Measurements from ENCODE around the gene MICAL2.
A peak's percentile ranks its signal among the peaks of the same experiment; 100 is the strongest.
"Not testable (repeated sequence)": the region's sequence is repeated elsewhere in the genome, so short reads cannot be mapped to it uniquely, and the experiment has no call there.

The MICAL2 gene

GRCh38 chr11:12139144-12139881 lies 28.9 kb downstream of the MICAL2 start:
- Histone ChIP-seq H3K27ac (no peak overlapping the region), H3K27me3 (no peaks in the 10 kb centered on the region), H3K4me1 (peaks cover 35% of the 10 kb centered on the region), H3K9ac (no peak overlapping the region), H4K20me1 (no peaks in the 10 kb centered on the region), H3K4me2 (no peak overlapping the region), H3K4me3 (no peak overlapping the region), H3K36me3 (no peaks in the 10 kb centered on the region), H3K9me3 (no peaks in the 10 kb centered on the region)
- no peak for TF ChIP-seq Cebpa-rat (IDR thresholded peaks at IDR 0.05)

DNA sequence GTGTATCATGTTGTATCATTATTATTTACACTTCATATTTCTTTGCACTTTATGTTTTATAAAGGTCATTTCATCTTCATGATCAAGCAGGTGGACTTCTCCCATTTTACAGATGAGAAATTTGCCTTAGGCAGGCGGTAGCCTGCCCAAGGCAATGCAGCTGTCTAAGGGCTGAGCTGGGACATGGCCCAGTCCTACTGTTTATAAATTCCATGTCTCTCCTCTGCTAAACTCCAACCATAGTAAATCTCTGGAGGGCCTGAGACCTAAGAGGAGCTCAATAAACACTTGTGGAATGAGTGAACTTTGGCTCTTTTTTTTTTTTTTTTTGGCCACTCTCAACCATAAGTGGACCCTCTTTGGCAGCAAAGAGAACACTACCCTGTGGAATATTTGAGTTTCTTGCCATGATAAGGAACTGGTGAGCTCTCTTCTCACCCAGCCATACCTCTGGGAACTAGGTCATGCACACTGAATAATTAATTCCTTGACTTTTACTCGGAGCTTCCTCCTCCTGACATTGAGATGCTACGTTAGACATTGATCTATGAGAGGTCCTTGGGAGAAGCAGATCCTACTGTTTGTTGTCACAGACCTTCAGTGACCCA lies 29.9 kb downstream of the MICAL2 start:
- Histone ChIP-seq H3K36me3 (no peaks in the 10 kb centered on the region), H3K4me1 (peaks cover 38% of the 10 kb centered on the region)

DNA sequence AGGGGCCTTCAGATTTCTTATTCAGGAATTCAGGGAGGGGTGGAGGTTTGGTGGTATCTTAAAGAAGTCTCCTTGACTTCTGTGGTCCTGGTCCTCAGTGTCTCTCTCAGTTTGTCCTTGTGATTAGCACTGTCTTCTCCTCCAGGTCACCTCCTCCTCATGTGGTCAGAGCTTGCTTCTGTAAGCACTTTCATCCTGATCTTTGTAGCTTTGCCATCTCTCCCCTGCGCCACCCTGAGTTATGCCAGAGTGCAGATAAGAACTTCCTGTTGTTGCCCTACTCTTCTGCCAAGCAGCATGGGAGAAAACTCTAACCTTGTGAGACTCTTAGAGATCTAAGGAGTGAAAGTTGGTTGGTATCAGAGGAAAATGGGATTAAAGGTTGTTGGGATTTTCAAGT lies 30.9 kb downstream of the MICAL2 start:
- Histone ChIP-seq H4K20me1 (no peaks in the 10 kb centered on the region), H3K27ac (no peak overlapping the region), H3K9ac (no peak overlapping the region), H3K36me3 (no peaks in the 10 kb centered on the region), H3K4me3 (no peak overlapping the region), H3K4me2 (no peak overlapping the region), H3K9me3 (no peaks in the 10 kb centered on the region), H3K4me1 (peaks cover 41% of the 10 kb centered on the region), H3K27me3 (no peaks in the 10 kb centered on the region)
- TF ChIP-seq Cebpa-rat (IDR thresholded peaks at IDR 0.05), result no peak

More for the DNA sequence above, 29.9 kb downstream of the MICAL2 start:
- no peak for TF ChIP-seq Cebpa-rat (IDR thresholded peaks at IDR 0.05)
- Histone ChIP-seq H3K27ac (no peak overlapping the region), H4K20me1 (no peaks in the 10 kb centered on the region), H3K9ac (no peak overlapping the region), H3K4me3 (no peak overlapping the region), H3K9me3 (no peaks in the 10 kb centered on the region), H3K4me2 (no peak overlapping the region), H3K27me3 (no peaks in the 10 kb centered on the region)

- H3K4me2 ChIP-seq, result no peak overlapping the region
- H3K36me3 ChIP-seq, result no peaks in the 10 kb centered on the region
Observed at GRCh38 chr11:12142176-12142575, 31.8 kb downstream of the MICAL2 start.

GRCh38 chr11:12142909-12143308 lies 32.5 kb downstream of the MICAL2 start:
- H3K27ac ChIP-seq, result peak overlapping the region; percentile 15; the same call in 1 of the 2 replicates
- no peaks in the 10 kb centered on the region for H3K36me3 ChIP-seq
- H3K4me3 ChIP-seq, result no peak overlapping the region
- no peak overlapping the region for H3K9ac ChIP-seq
- no peaks in the 10 kb centered on the region for H3K27me3 ChIP-seq
- peaks cover 48% of the 10 kb centered on the region for H3K4me1 ChIP-seq
- H3K9me3 ChIP-seq, result no peaks in the 10 kb centered on the region
- H3K4me2 ChIP-seq, result peak overlapping the region; percentile 62; the same call in 1 of the 2 replicates
- no peak for TF ChIP-seq Cebpa-rat (IDR thresholded peaks at IDR 0.05)
- H4K20me1 ChIP-seq, result no peaks in the 10 kb centered on the region

More at GRCh38 chr11:12142176-12142575, 31.8 kb downstream of the MICAL2 start:
- Histone ChIP-seq H3K4me1 (peaks cover 41% of the 10 kb centered on the region), H4K20me1 (no peaks in the 10 kb centered on the region), H3K4me3 (no peak overlapping the region), H3K27me3 (no peaks in the 10 kb centered on the region), H3K27ac (no peak overlapping the region), H3K9me3 (no peaks in the 10 kb centered on the region), H3K9ac (no peak overlapping the region)
- no peak for TF ChIP-seq Cebpa-rat (IDR thresholded peaks at IDR 0.05)

DNA sequence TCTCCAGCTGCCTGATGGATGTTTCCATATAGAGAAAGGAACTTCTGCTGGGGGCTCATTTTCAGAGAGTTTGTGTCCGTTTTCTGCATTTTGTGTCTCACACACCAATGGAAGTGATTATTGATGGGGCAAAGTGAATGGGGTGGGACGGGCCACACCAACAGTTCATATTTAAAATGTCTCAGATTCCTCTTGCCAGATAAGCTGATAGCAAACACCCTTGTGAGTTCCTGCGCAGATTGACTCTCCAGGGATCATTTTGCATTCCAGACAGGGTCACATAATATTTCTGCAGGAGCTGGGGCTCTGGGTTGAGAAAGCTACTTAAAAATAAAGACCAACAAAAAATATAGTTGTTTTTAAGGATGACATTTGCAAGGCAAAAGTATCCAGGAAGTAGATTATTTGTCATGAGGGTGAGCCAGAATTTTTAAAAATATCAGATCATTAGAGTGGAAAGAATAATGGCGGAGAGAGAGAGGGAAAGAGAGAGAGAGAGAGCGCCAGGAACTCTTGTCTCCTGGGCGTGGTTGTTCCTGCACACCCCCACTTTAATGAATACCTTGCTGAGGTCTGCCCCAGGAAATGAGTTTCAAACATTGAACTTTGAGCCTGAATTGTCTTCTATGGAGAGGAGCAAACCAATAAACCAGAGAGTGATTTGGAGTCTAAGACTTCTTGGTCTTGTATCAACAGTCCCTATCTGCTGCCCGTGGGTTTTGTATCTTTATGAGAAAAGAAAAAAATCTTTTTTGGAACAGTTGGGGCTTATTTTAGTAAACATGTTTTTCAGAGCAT lies 33.3 kb downstream of the MICAL2 start:
- no peak for TF ChIP-seq Cebpa-rat (IDR thresholded peaks at IDR 0.05)
- H3K4me3 ChIP-seq, result no peak overlapping the region
- H4K20me1 ChIP-seq, result no peaks in the 10 kb centered on the region
- no peaks in the 10 kb centered on the region for H3K27me3 ChIP-seq
- H3K36me3 ChIP-seq, result no peaks in the 10 kb centered on the region
- no peak overlapping the region for H3K9ac ChIP-seq
- peaks cover 55% of the 10 kb centered on the region for H3K4me1 ChIP-seq
- peak overlapping the region; percentile 62 for H3K4me2 ChIP-seq
- H3K9me3 ChIP-seq, result no peaks in the 10 kb centered on the region
- peak overlapping the region; percentile 57 for H3K27ac ChIP-seq

DNA sequence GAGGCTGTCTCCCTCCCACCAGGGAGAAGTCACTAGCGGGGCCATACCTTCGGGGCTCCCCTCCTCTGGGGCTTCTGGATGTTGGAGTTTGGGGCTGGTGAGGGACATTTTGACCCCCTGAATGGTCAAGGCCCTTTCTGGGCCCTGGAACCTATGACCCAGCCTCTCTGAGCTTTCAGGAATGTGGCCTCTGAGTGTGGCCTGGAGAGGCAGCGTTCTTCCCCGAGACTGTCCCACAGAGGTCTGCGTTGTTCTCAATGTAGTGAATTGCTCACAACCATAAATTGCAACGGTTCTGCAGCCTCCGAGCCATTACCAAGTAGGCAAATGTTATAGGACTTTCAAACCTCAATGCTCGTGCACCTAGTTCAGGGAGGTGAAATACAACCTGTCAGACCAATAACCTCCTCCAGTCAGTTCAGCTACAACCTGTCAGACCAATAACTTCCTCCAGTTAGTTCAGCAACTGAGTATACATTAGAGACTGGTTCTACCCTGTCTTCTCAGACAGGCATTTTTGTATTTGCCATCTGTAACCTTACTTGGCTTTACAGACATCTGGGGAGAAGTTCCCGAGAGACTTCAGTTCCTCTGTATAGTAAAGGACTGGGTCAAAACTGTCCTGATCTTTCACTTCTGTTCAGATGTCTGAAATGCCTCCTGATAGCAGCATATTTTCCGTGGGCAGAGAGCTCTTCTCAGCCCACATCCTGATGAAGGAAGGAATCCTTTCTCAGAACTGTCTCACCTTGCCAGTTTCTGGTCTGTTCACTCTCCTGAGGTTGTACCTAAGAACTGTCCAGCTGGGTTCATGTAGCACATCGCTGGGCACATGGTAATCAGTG lies 34.2 kb downstream of the MICAL2 start:
- H3K9me3 ChIP-seq, result no peaks in the 10 kb centered on the region
- H4K20me1 ChIP-seq, result no peaks in the 10 kb centered on the region
- H3K9ac ChIP-seq, result peak overlapping the region; percentile 34; the same call in 1 of the 2 replicates
- H3K27me3 ChIP-seq, result no peaks in the 10 kb centered on the region
- H3K27ac ChIP-seq, result peak overlapping the region; percentile 57
- TF ChIP-seq Cebpa-rat (IDR thresholded peaks at IDR 0.05), result no peak
- peaks cover 64% of the 10 kb centered on the region for H3K4me1 ChIP-seq
- H3K4me3 ChIP-seq, result no peak overlapping the region
- H3K4me2 ChIP-seq, result peak overlapping the region; percentile 62
- no peaks in the 10 kb centered on the region for H3K36me3 ChIP-seq

DNA sequence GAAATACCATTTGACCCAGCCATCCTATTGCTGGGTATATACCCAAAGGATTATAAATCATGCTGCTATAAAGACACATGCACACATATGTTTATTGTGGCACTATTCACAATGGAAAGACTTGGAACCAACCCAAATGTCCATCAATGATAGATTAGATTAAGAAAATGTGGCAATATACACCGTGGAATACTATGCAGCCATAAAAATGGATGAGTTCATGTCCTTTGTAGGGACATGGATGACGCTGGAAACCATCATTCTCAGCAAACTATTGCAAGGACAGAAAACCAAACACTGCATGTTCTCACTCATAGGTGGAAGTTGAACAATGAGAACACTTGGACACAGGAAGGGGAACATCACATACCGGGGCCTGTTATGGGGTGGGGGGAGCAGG lies 36.3 kb downstream of the MICAL2 start:
- not testable (repeated sequence) for H3K27ac ChIP-seq, H3K27me3 ChIP-seq

DNA sequence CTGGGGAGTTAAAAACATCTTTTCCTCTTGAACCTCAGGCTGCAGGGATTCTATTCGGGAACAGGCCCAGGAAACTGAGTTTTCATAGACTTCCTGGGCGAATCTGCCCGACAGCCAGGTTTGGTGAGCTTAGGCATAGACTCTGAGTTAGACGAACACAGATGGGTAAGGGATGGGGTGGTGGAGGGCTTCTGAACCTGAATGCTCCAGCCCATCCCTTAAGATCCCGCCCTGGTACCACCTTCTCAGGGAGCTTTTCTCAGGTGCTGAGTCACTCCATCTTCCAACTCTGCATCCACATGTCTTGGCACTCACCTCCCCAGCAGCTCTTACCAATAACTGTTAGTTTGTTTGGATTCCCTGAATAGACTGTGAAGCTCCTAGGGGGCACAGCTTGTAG lies 37.4 kb downstream of the MICAL2 start:
- Histone ChIP-seq H3K9ac (no peak overlapping the region), H3K4me3 (no peak overlapping the region), H3K27ac (no peak overlapping the region), H3K4me2 (peak overlapping the region; percentile 66), H3K4me1 (peaks cover 83% of the 10 kb centered on the region), H4K20me1 (no peaks in the 10 kb centered on the region), H3K27me3 (no peaks in the 10 kb centered on the region), H3K9me3 (no peaks in the 10 kb centered on the region), H3K36me3 (no peaks in the 10 kb centered on the region)
- TF ChIP-seq Cebpa-rat (IDR thresholded peaks at IDR 0.05), result no peak

More for the DNA sequence above, 36.3 kb downstream of the MICAL2 start:
- H3K36me3 ChIP-seq, H4K20me1 ChIP-seq, H3K4me2 ChIP-seq, H3K9me3 ChIP-seq, H3K4me3 ChIP-seq, H3K9ac ChIP-seq: not testable (repeated sequence)
- peaks cover 78% of the 10 kb centered on the region for H3K4me1 ChIP-seq

All from BLaER1 (cell line).